B cell (primary cell): ENCODE measurements around the gene SLC12A3. TPM values are rescaled to one million over a fixed set of nuclear protein-coding genes. Genes with fewer than 3 reads are reported as not detected.

Experiments used
- ATAC-seq: fragments of 200-7000 bp; cut with Tn5 transposase; one replicate; pipeline ENCODE4 v1.10.0; 2021; ENCODE audit warnings: low read depth, mild to moderate bottlenecking, moderate number of reproducible peaks, moderate library complexity
- CTCF ChIA-PET: fragments of 350-600 bp; sonication (Branson Sonifier 250); formaldehyde crosslinking; loops from one replicate; lab custom pipeline; 2021; ENCODE audit warnings: antibody characterized with exemption, inconsistent platforms; lab: Charles Lee
- POLR2A ChIA-PET: fragments of 350-600 bp; sonication (Branson Sonifier 250); formaldehyde crosslinking; loops from one replicate; lab custom pipeline; 2021; ENCODE audit warnings: antibody characterized with exemption; lab: Charles Lee
- DNase-seq: peaks from one replicate; pipeline ENCODE4 v3.0.0; 2013
- H2AFZ ChIP-seq: 2 replicates; pipeline ENCODE4 v1.6.1; 2012; ENCODE audit warnings: mild to moderate bottlenecking, low read depth, low read length; ENCODE audit not compliant: insufficient read depth, poor library complexity, severe bottlenecking
- H3K27ac ChIP-seq, 2 donors: 1 replicate in 1 of 2; 2 replicates in 1 of 2; pipeline ENCODE4 v1.5.1; 2012 to 2013; ENCODE audit warnings: low read length in 2 of 2, mild to moderate bottlenecking in 2 of 2, moderate library complexity in 1 of 2
- H3K27me3 ChIP-seq, 4 experiments: fragments of 200-600 bp in 1 of 4; sonication (generic) in 1 of 4; replicated peaks in 1 of 4; 1 replicate in 2 of 4; 2 replicates in 2 of 4; pipeline versions ENCODE4 v1.6.1 to v1.7.0; 2013 to 2016; ENCODE audit warnings: low read length in 3 of 4, mild to moderate bottlenecking in 2 of 4, mixed read lengths in 1 of 4, moderate library complexity in 1 of 4; ENCODE audit not compliant: insufficient read depth in 4 of 4, control insufficient read depth in 3 of 4; ENCODE audit errors: control extremely low read depth in 1 of 4
- H3K36me3 ChIP-seq, 2 experiments: replicated peaks in 1 of 2; 1 replicate in 1 of 2; 2 replicates in 1 of 2; pipeline versions ENCODE4 v1.6.1 to v1.7.1; 2013; ENCODE audit warnings: low read length in 1 of 2; ENCODE audit not compliant: insufficient read depth in 2 of 2, control insufficient read depth in 1 of 2; ENCODE audit errors: control extremely low read depth in 1 of 2, extremely low read depth in 1 of 2
- H3K4me1 ChIP-seq, 2 donors: fragments of 200-600 bp in 1 of 2; sonication (generic) in 1 of 2; 1 replicate in 1 of 2; 2 replicates in 1 of 2; pipeline versions ENCODE4 v1.5.1 to v1.6.1; 2013 to 2017; ENCODE audit warnings: low read length in 2 of 2; ENCODE audit not compliant: control insufficient read depth in 2 of 2, insufficient read depth in 2 of 2
- H3K4me2 ChIP-seq: replicated peaks from 2 replicates; pipeline ENCODE3; 2012; ENCODE audit warnings: mild to moderate bottlenecking, low read depth, low read length; ENCODE audit not compliant: poor library complexity, severe bottlenecking
- H3K4me3 ChIP-seq, 5 experiments: fragments of 200-600 bp in 1 of 5; sonication (generic) in 1 of 5; 1 replicate in 3 of 5; 2 replicates in 2 of 5; pipeline versions ENCODE4 v1.5.1 to v1.7.0; 2011 to 2016; ENCODE audit warnings: low read length in 4 of 5, mild to moderate bottlenecking in 4 of 5, low read depth in 2 of 5, control low read depth in 1 of 5, moderate library complexity in 1 of 5; ENCODE audit not compliant: insufficient read depth in 1 of 5; ENCODE audit errors: control extremely low read depth in 1 of 5, extremely low read depth in 1 of 5
- H3K79me2 ChIP-seq: fragments of 200-600 bp; sonication (generic); one replicate; pipeline ENCODE4 v1.6.0; 2016; ENCODE audit warnings: low read length; ENCODE audit not compliant: control insufficient read depth, insufficient read depth
- H3K9ac ChIP-seq: fragments of 200-600 bp; sonication (generic); 2 replicates; pipeline ENCODE4 v1.6.1; 2017; ENCODE audit warnings: mild to moderate bottlenecking, low read length, moderate library complexity
- H3K9me3 ChIP-seq, 3 donors: one replicate each; pipeline versions ENCODE4 v1.6.1 to v1.7.1; 2013; ENCODE audit warnings: low read length in 2 of 3; ENCODE audit not compliant: control insufficient read depth in 2 of 3, insufficient read depth in 1 of 3; ENCODE audit errors: control extremely low read depth in 1 of 3
- H4K20me1 ChIP-seq: 2 replicates; pipeline ENCODE4 v1.6.0; 2012; ENCODE audit warnings: mild to moderate bottlenecking, low read length; ENCODE audit not compliant: insufficient read depth, control insufficient read depth, poor library complexity, severe bottlenecking
- H3K27ac Mint-ChIP-seq: one replicate; pipeline ENCODE4 v1.8.0; 2021; ENCODE audit warnings: mixed read lengths
- H3K27me3 Mint-ChIP-seq: one replicate; pipeline ENCODE4 v1.8.0; 2021; ENCODE audit warnings: mixed read lengths
- H3K4me1 Mint-ChIP-seq: one replicate; pipeline ENCODE4 v1.8.0; 2021; ENCODE audit warnings: mixed read lengths
- H3K4me3 Mint-ChIP-seq: one replicate; pipeline ENCODE4 v1.8.0; 2021; ENCODE audit warnings: mixed read lengths
- H3K9me3 Mint-ChIP-seq: one replicate; pipeline ENCODE4 v1.8.0; 2022; ENCODE audit warnings: mixed read lengths; ENCODE audit not compliant: insufficient read depth
- CTCF ChIP-seq: fragments of 200-600 bp; IDR thresholded peaks from one replicate; pipeline ENCODE4 v1.8.0; 2022; ENCODE audit warnings: antibody characterized with exemption, mild to moderate bottlenecking
- EZH2 ChIP-seq: IDR thresholded peaks from 2 replicates; pipeline ENCODE4 v1.6.1; 2012; ENCODE audit warnings: borderline replicate concordance, low read depth, mild to moderate bottlenecking, moderate library complexity, low read length; ENCODE audit not compliant: insufficient read depth, poor library complexity, severe bottlenecking
- WGBS: methylation state at CpG from one replicate; pipeline ENCODE4 v1.1.5; 2013; ENCODE audit warnings: missing lambda C conversion rate; ENCODE audit not compliant: insufficient coverage; 5-methylcytosine and 5-hydroxymethylcytosine counted together
- intact Hi-C: fragments of 100-400 bp; cut with micrococcal nuclease; formaldehyde crosslinking; loops from one replicate; pipeline ENCODE4 v1.10.0; 2022
- polyA plus RNA-seq: library from polyadenylated mRNA; depleted of rRNA; stranded (reverse); fragments of >200 nt; gene quantifications from 2 replicates; pipeline ENCODE4 v1.2.3, GENCODE V29; 2012
- total RNA-seq, 2 donors: library from RNA; stranded (reverse); fragments of 120-200 nt in 1 of 2; gene quantifications; 1 replicate in 1 of 2; 2 replicates in 1 of 2; pipeline versions ENCODE4 v1.2.3 to v1.2.4, GENCODE V29; 2013 to 2022

SLC12A3 gene
- total and polyA plus RNA-seq, 2 donors (not counting 1 experiment from before 2014, with no cell fraction given) = 1.3 to 4.9 TPM

GRCh38 chr16:56948234-56948633, 83.2 kb downstream of the SLC12A3 start:
- H3K9me3 ChIP-seq = no peaks in the 10 kb centered on the region
- H3K4me1 ChIP-seq = peaks cover 26 to 33% of the 10 kb centered on the region in 2 donors
- intact Hi-C loops = no loop called here
- ChIA-PET POLR2A (interaction anchor here (0.9 to 1.8 kb wide), 6 partner anchors 17 to 97 kb away, joined by 3 to 9 read pairs (median 6); no protein-coding TSS in a partner anchor), CTCF (interaction anchor here (11.7 kb wide), 1 partner anchor 81 kb away, joined by 118 read pairs; the partner anchor contains the start of gene SLC12A3)
- DNase-seq = no peak
- H3K4me2 ChIP-seq = no peak overlapping the region
- WGBS = 95% methylated on average over 4 of the region's 6 CpGs
- no peak overlapping the region for H3K4me3 Mint-ChIP-seq
- H3K27ac ChIP-seq = no peak overlapping the region
- H3K27ac Mint-ChIP-seq = peak overlapping the region; percentile 4
- ATAC-seq = no peak
- no peak overlapping the region for H3K9ac ChIP-seq
- H4K20me1 ChIP-seq = peaks cover 2% of the 10 kb centered on the region
- H3K27me3 Mint-ChIP-seq = no peaks in the 10 kb centered on the region
- no peak for TF ChIP-seq CTCF
- no peak for TF ChIP-seq EZH2
- no peak overlapping the region for H3K4me3 ChIP-seq
- H3K4me1 Mint-ChIP-seq = peaks cover 51% of the 10 kb centered on the region
- no peaks in the 10 kb centered on the region for H3K9me3 Mint-ChIP-seq
- H3K79me2 ChIP-seq = no peaks in the 10 kb centered on the region
- H3K27me3 ChIP-seq = no peaks in the 10 kb centered on the region
- peaks cover 6 to 37% of the 10 kb centered on the region in 2 experiments for H3K36me3 ChIP-seq
- no peak overlapping the region for H2AFZ ChIP-seq

- Histone ChIP-seq H3K4me2 (peak overlapping the region; percentile 68), H3K36me3 (peaks cover 0 to 19% of the 10 kb centered on the region in 2 experiments), H3K27ac (peak overlapping the region in 1 of 2 donors; percentile 41), H3K27me3 (no peaks in the 10 kb centered on the region), H3K9ac (no peak overlapping the region), H4K20me1 (no peaks in the 10 kb centered on the region), H3K4me1 (peaks cover 24 to 26% of the 10 kb centered on the region in 2 donors), H2AFZ (no peak overlapping the region), H3K4me3 (no peak overlapping the region), H3K79me2 (no peaks in the 10 kb centered on the region), H3K9me3 (no peaks in the 10 kb centered on the region)
- Mint-ChIP-seq H3K27ac (peak overlapping the region; percentile 83), H3K9me3 (no peaks in the 10 kb centered on the region), H3K4me3 (no peak overlapping the region), H3K4me1 (peaks cover 41% of the 10 kb centered on the region), H3K27me3 (no peaks in the 10 kb centered on the region)
- 100% methylated on average over 2 of the region's 4 CpGs for WGBS
- intact Hi-C loops = loop anchor here (5.0 kb wide), 1 partner anchor 38 kb away; no protein-coding TSS in a partner anchor
- ChIA-PET POLR2A (interaction anchor here (0.6 to 3.1 kb wide), 9 partner anchors 9 to 96 kb away, joined by 3 to 22 read pairs (median 5); partner anchors contain the start of gene HERPUD1), CTCF (interaction anchor here (1.1 to 11.7 kb wide), 6 partner anchors 8 to 96 kb away, joined by 3 to 118 read pairs (median 15); partner anchors contain the start of genes CETP and SLC12A3)
- TF ChIP-seq CTCF (no peak), EZH2 (no peak)
- ATAC-seq (no peak), DNase-seq (no peak)
Observed at GRCh38 chr16:56950051-56950450, 85.0 kb downstream of the SLC12A3 start.
